ENCODE measurements around the gene IL1F10. TPM values are rescaled to one million over a fixed set of nuclear protein-coding genes. Genes with fewer than 3 reads are reported as not detected.
A peak's percentile ranks its signal among the peaks of the same experiment; 100 is the strongest.

The IL1F10 gene
- total and polyA plus RNA-seq, 2 donors, result 1.1 TPM; not detected in 1

- DNase-seq (ENCODE audit: low read depth in 6 of 9, low spot score in 9 of 9), result no peak
- WGBS, result 82% methylated on average over 3 of the region's 3 CpGs
- no peaks in the 10 kb centered on the region for H3K27me3 ChIP-seq (ENCODE audit: control insufficient read depth in 2 of 2, insufficient read depth in 1 of 2, low read length in 1 of 2)
- no peak overlapping the region for H3K27ac ChIP-seq (ENCODE audit: low read depth in 1 of 2, low read length in 1 of 2)
- no peaks in the 10 kb centered on the region for H3K36me3 ChIP-seq (ENCODE audit: control insufficient read depth in 2 of 2, insufficient read depth in 2 of 2, low read length in 1 of 2)
- H3K4me1 ChIP-seq (ENCODE audit: control insufficient read depth in 2 of 2, insufficient read depth in 2 of 2, low read length in 2 of 2), result peaks cover 0 to 10% of the 10 kb centered on the region in 2 donors
- no peak overlapping the region for H3K4me3 ChIP-seq (ENCODE audit: low read length in 2 of 2)
- H3K9me3 ChIP-seq (ENCODE audit: control insufficient read depth in 2 of 2, insufficient read depth in 1 of 2, low read length in 1 of 2), result peaks cover 0 to 6% of the 10 kb centered on the region in 2 donors
These were observed 5.6 kb downstream of the IL1F10 start for GRCh38 chr2:113073325-113073834.

GRCh38 chr2:113075030-113075429, 7.3 kb downstream of the IL1F10 start:
- 42% methylated on average over 5 of the region's 5 CpGs for WGBS
- no peaks in the 10 kb centered on the region for H3K36me3 ChIP-seq (ENCODE audit: control insufficient read depth in 2 of 2, insufficient read depth in 2 of 2, low read length in 1 of 2)
- H3K4me3 ChIP-seq (ENCODE audit: low read length in 2 of 2), result no peak overlapping the region
- no peak overlapping the region for H3K27ac ChIP-seq (ENCODE audit: low read depth in 1 of 2, low read length in 1 of 2)
- no peaks in the 10 kb centered on the region for H3K27me3 ChIP-seq (ENCODE audit: control insufficient read depth in 2 of 2, insufficient read depth in 1 of 2, low read length in 1 of 2)
- peaks cover 0 to 6% of the 10 kb centered on the region in 2 donors for H3K9me3 ChIP-seq (ENCODE audit: control insufficient read depth in 2 of 2, insufficient read depth in 1 of 2, low read length in 1 of 2)
- peaks cover 0 to 10% of the 10 kb centered on the region in 2 donors for H3K4me1 ChIP-seq (ENCODE audit: control insufficient read depth in 2 of 2, insufficient read depth in 2 of 2, low read length in 2 of 2)
- DNase-seq (ENCODE audit: low read depth in 6 of 9, low spot score in 9 of 9), result peak in 2 of 9 donors; percentile 8 to 17

GRCh38 chr2:113075600-113075999, 7.8 kb downstream of the IL1F10 start:
- peaks cover 0 to 10% of the 10 kb centered on the region in 2 donors for H3K4me1 ChIP-seq (ENCODE audit: control insufficient read depth in 2 of 2, insufficient read depth in 2 of 2, low read length in 2 of 2)
- no peak for DNase-seq (ENCODE audit: low read depth in 6 of 9, low spot score in 9 of 9)
- H3K4me3 ChIP-seq (ENCODE audit: low read length in 2 of 2), result no peak overlapping the region
- no peaks in the 10 kb centered on the region for H3K27me3 ChIP-seq (ENCODE audit: control insufficient read depth in 2 of 2, insufficient read depth in 1 of 2, low read length in 1 of 2)
- H3K36me3 ChIP-seq (ENCODE audit: control insufficient read depth in 2 of 2, insufficient read depth in 2 of 2, low read length in 1 of 2), result no peaks in the 10 kb centered on the region
- peaks cover 0 to 6% of the 10 kb centered on the region in 2 donors for H3K9me3 ChIP-seq (ENCODE audit: control insufficient read depth in 2 of 2, insufficient read depth in 1 of 2, low read length in 1 of 2)
- no peak overlapping the region for H3K27ac ChIP-seq (ENCODE audit: low read depth in 1 of 2, low read length in 1 of 2)
- WGBS, result 96% methylated on average over 3 of the region's 3 CpGs

DNA sequence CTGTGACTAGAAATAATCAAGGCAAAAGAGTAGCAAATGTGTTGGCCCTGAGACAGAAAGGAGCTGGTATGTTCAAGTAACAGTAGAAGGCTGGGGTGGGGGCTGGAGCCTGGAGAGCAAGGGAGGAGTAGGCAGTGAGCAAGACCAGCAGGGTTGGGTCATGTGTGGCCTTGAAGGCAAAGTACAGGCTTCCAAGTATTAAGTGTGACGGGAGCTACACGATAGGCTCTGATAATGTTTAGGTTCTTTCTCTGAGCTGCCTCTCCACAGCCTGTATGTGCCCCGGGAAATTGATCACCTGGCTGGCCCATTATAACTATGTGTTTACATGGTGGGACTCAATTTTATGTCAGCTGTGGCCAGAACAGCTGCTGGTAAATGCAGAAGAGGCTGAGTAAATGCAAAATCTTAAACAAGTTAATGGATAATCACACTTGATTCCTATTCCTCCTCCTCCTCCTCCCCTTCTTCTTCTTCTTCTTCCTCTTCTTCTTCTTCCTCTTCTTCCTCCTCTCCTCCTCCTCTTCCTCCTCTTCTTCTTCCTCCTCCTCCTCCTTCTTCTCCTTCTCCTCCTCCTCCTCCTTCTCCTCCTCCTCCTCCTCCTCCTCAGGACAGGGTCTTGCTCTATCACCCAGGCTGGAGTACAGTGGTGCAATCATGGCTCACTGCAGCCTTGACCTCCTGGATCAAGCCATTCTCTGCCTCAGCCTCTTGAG, 9.3 kb downstream of the IL1F10 start:
- peaks cover 0 to 6% of the 10 kb centered on the region in 2 donors for H3K9me3 ChIP-seq (ENCODE audit: control insufficient read depth in 2 of 2, insufficient read depth in 1 of 2, low read length in 1 of 2)
- DNase-seq (ENCODE audit: low read depth in 6 of 9, low spot score in 9 of 9), result no peak
- H3K27ac ChIP-seq (ENCODE audit: low read depth in 1 of 2, low read length in 1 of 2), result no peak overlapping the region
- H3K36me3 ChIP-seq (ENCODE audit: control insufficient read depth in 2 of 2, insufficient read depth in 2 of 2, low read length in 1 of 2), result no peaks in the 10 kb centered on the region
- H3K4me3 ChIP-seq (ENCODE audit: low read length in 2 of 2), result no peak overlapping the region
- peaks cover 0 to 10% of the 10 kb centered on the region in 2 donors for H3K4me1 ChIP-seq (ENCODE audit: control insufficient read depth in 2 of 2, insufficient read depth in 2 of 2, low read length in 2 of 2)
- WGBS, result 94% methylated on average over 3 of the region's 3 CpGs
- H3K27me3 ChIP-seq (ENCODE audit: control insufficient read depth in 2 of 2, insufficient read depth in 1 of 2, low read length in 1 of 2), result no peaks in the 10 kb centered on the region

- H3K4me3 ChIP-seq (ENCODE audit: low read length in 2 of 2), result no peak overlapping the region
- no peak for DNase-seq (ENCODE audit: low read depth in 6 of 9, low spot score in 9 of 9)
- no peak overlapping the region for H3K27ac ChIP-seq (ENCODE audit: low read depth in 1 of 2, low read length in 1 of 2)
- no peaks in the 10 kb centered on the region for H3K36me3 ChIP-seq (ENCODE audit: control insufficient read depth in 2 of 2, insufficient read depth in 2 of 2, low read length in 1 of 2)
- H3K4me1 ChIP-seq (ENCODE audit: control insufficient read depth in 2 of 2, insufficient read depth in 2 of 2, low read length in 2 of 2), result peaks cover 0 to 10% of the 10 kb centered on the region in 2 donors
- 96% methylated on average over 1 of the region's 1 CpG for WGBS
- no peaks in the 10 kb centered on the region for H3K27me3 ChIP-seq (ENCODE audit: control insufficient read depth in 2 of 2, insufficient read depth in 1 of 2, low read length in 1 of 2)
- H3K9me3 ChIP-seq (ENCODE audit: control insufficient read depth in 2 of 2, insufficient read depth in 1 of 2, low read length in 1 of 2), result peaks cover 0 to 6% of the 10 kb centered on the region in 2 donors
These were observed 10.2 kb downstream of the IL1F10 start for GRCh38 chr2:113077921-113078320.

- WGBS, result 90% methylated on average over 6 of the region's 6 CpGs
- peaks cover 0 to 10% of the 10 kb centered on the region in 2 donors for H3K4me1 ChIP-seq (ENCODE audit: control insufficient read depth in 2 of 2, insufficient read depth in 2 of 2, low read length in 2 of 2)
These were observed 10.6 kb downstream of the IL1F10 start for GRCh38 chr2:113078350-113078839.

GRCh38 chr2:113079131-113079530, 11.4 kb downstream of the IL1F10 start:
- H3K27me3 ChIP-seq (ENCODE audit: control insufficient read depth in 2 of 2, insufficient read depth in 1 of 2, low read length in 1 of 2), result no peaks in the 10 kb centered on the region
- H3K4me3 ChIP-seq (ENCODE audit: low read length in 2 of 2), result no peak overlapping the region
- H3K27ac ChIP-seq (ENCODE audit: low read depth in 1 of 2, low read length in 1 of 2), result no peak overlapping the region
- H3K36me3 ChIP-seq (ENCODE audit: control insufficient read depth in 2 of 2, insufficient read depth in 2 of 2, low read length in 1 of 2), result no peaks in the 10 kb centered on the region
- H3K9me3 ChIP-seq (ENCODE audit: control insufficient read depth in 2 of 2, insufficient read depth in 1 of 2, low read length in 1 of 2), result peaks cover 0 to 5% of the 10 kb centered on the region in 2 donors
- H3K4me1 ChIP-seq (ENCODE audit: control insufficient read depth in 2 of 2, insufficient read depth in 2 of 2, low read length in 2 of 2), result peaks cover 0 to 10% of the 10 kb centered on the region in 2 donors
- WGBS, result 94% methylated on average over 4 of the region's 4 CpGs
- DNase-seq (ENCODE audit: low read depth in 6 of 9, low spot score in 9 of 9), result no peak

More at GRCh38 chr2:113078350-113078839, 10.6 kb downstream of the IL1F10 start:
- Histone ChIP-seq H3K27ac (ENCODE audit: low read depth in 1 of 2, low read length in 1 of 2) (no peak overlapping the region), H3K9me3 (ENCODE audit: control insufficient read depth in 2 of 2, insufficient read depth in 1 of 2, low read length in 1 of 2) (peaks cover 0 to 6% of the 10 kb centered on the region in 2 donors), H3K4me3 (ENCODE audit: low read length in 2 of 2) (no peak overlapping the region), H3K27me3 (ENCODE audit: control insufficient read depth in 2 of 2, insufficient read depth in 1 of 2, low read length in 1 of 2) (no peaks in the 10 kb centered on the region), H3K36me3 (ENCODE audit: control insufficient read depth in 2 of 2, insufficient read depth in 2 of 2, low read length in 1 of 2) (no peaks in the 10 kb centered on the region)
- DNase-seq (ENCODE audit: low read depth in 6 of 9, low spot score in 9 of 9), result no peak

DNA sequence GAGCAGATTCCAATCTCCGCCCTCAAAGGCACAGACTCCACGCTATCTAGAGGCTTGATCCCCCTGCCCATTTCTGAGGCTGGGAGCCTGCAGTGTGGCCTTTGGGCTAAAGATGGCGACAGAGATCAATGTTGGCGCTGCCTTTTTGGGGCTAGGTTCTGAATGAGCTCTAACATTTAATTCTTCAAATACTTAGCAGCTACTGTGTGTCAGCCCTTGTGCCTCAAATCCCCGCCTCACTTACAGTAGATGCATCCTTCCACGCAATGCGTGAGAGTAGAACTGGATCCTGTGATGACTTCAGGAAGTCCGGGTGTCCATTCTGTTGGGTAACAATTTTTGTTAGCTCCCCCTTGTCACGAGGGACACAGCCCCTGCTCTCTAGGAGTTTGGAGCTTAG, 12.4 kb downstream of the IL1F10 start:
- DNase-seq (ENCODE audit: low read depth in 6 of 9, low spot score in 9 of 9), result peak in 8 of 9 donors; percentile 16 to 66 (median 30)
- H3K27me3 ChIP-seq (ENCODE audit: control insufficient read depth in 2 of 2, insufficient read depth in 1 of 2, low read length in 1 of 2), result no peaks in the 10 kb centered on the region
- no peak overlapping the region for H3K4me3 ChIP-seq (ENCODE audit: low read length in 2 of 2)
- no peak overlapping the region for H3K27ac ChIP-seq (ENCODE audit: low read depth in 1 of 2, low read length in 1 of 2)
- H3K9me3 ChIP-seq (ENCODE audit: control insufficient read depth in 2 of 2, insufficient read depth in 1 of 2, low read length in 1 of 2), result no peaks in the 10 kb centered on the region
- peaks cover 0 to 1% of the 10 kb centered on the region in 2 donors for H3K4me1 ChIP-seq (ENCODE audit: control insufficient read depth in 2 of 2, insufficient read depth in 2 of 2, low read length in 2 of 2)
- WGBS, result 47% methylated on average over 9 of the region's 9 CpGs
- no peaks in the 10 kb centered on the region for H3K36me3 ChIP-seq (ENCODE audit: control insufficient read depth in 2 of 2, insufficient read depth in 2 of 2, low read length in 1 of 2)

DNA sequence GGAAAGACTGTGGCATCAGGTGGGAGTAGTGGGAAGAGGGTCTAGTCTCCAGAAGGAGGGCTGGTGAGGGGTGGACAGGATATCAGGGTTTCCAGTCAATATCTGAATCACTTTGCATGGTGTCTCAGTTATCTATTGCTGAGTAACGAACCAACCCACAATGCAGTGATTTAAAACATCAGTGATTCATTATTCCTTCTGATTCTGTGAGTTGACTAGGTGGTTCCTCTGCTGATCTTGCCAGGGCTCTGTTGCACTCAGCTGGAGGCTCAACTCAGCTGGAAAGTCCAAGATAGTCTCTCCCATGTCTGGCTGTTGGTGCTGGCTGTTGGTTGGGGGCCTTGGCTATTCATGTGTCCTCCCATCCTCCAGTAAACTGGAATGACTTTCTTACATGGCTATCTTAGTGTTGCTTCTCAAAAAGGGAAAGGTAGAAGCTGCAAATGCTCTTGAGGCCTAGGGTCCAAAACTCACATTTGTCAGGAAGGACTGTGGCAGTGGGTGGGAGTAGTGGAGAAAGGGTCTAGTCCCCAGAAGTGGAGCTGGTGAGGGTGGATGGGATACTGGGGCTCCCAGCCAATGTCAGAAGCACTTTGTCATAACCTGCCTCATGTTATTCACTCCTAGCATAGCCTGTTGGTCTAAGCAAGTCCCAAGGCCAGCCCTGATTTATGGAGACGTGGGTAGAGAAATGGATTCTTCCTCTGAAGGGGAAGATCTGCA, 13.9 kb downstream of the IL1F10 start:
- H3K27me3 ChIP-seq (ENCODE audit: control insufficient read depth in 2 of 2, insufficient read depth in 1 of 2, low read length in 1 of 2), result no peaks in the 10 kb centered on the region
- WGBS, result 94% methylated on average over 2 of the region's 2 CpGs
- DNase-seq (ENCODE audit: low read depth in 6 of 9, low spot score in 9 of 9), result no peak

More for the DNA sequence above, 13.9 kb downstream of the IL1F10 start:
- no peak overlapping the region for H3K27ac ChIP-seq (ENCODE audit: low read depth in 1 of 2, low read length in 1 of 2)
- no peaks in the 10 kb centered on the region for H3K4me1 ChIP-seq (ENCODE audit: control insufficient read depth in 2 of 2, insufficient read depth in 2 of 2, low read length in 2 of 2)
- H3K36me3 ChIP-seq (ENCODE audit: control insufficient read depth in 2 of 2, insufficient read depth in 2 of 2, low read length in 1 of 2), result no peaks in the 10 kb centered on the region
- H3K9me3 ChIP-seq (ENCODE audit: control insufficient read depth in 2 of 2, insufficient read depth in 1 of 2, low read length in 1 of 2), result no peaks in the 10 kb centered on the region
- no peak overlapping the region for H3K4me3 ChIP-seq (ENCODE audit: low read length in 2 of 2)

Measured in thymus (tissue), 11 donors.